K562 (cell line): ENCODE results near the gene HNRNPA3. TPM values are rescaled to one million over a fixed set of nuclear protein-coding genes. Genes with fewer than 3 reads are reported as not detected.
A peak's percentile ranks its signal among the peaks of the same experiment; 100 is the strongest.
"Not testable (repeated sequence)": the region's sequence is repeated elsewhere in the genome, so short reads cannot be mapped to it uniquely, and the experiment has no call there.

Experiments used
- ATAC-seq: fragments of 200-7000 bp; cut with Tn5 transposase; 3 replicates; pipeline ENCODE4 v1.9.1; 2020; ENCODE audit warnings: moderate library complexity
- BruUV-seq: library from RNA; stranded (reverse); fragments of 400-500 nt; replicated peaks from 2 replicates; lab custom pipeline; 2021; lab: Mats Ljungman, UMichigan
- CTCF ChIA-PET: fragments of 300-600 bp; formaldehyde crosslinking; extraction: SDS; loops from one replicate; lab custom pipeline; 2021; ENCODE audit warnings: low intra/inter-chr PET ratio; lab: Yijun Ruan, JAX
- POLR2A ChIA-PET: fragments of 300-600, 350-650 bp; sonication (Branson Sonifier 250); formaldehyde crosslinking; extraction: SDS; loops from one replicate; lab custom pipeline; 2021; ENCODE audit warnings: antibody characterized with exemption, inconsistent platforms; lab: Yijun Ruan, JAX
- DNase-seq, 4 experiments: peaks; one replicate each; pipeline versions ENCODE4 v3.0.0 to v3.0.0-alpha.2; 2011 to 2018; ENCODE audit warnings: low spot score in 3 of 4, mixed read lengths in 3 of 4; ENCODE audit errors: extremely low read depth in 1 of 4
- FAIRE-seq: peaks from 2 replicates; lab custom pipeline; 2011; peaks lifted over from hg19 to GRCh38; lab: Jason Lieb, UNC
- H2AFZ ChIP-seq: 2 replicates; pipeline ENCODE4 v1.6.0; 2011; ENCODE audit warnings: low read depth, low read length, control low read depth, inconsistent platforms
- H3K27ac ChIP-seq: fragments of 200-600 bp; 3 replicates; pipeline ENCODE4 v1.8.0; 2011; ENCODE audit warnings: low read depth, mild to moderate bottlenecking, control low read depth, inconsistent platforms, low read length, moderate library complexity, mixed read lengths; ENCODE audit errors: extremely low read depth
- H3K27me3 ChIP-seq, 2 experiments: fragments of 300-600 bp in 1 of 2; 2 replicates in 1 of 2; 3 replicates in 1 of 2; pipeline versions ENCODE4 v1.6.0 to v1.8.0; 2011; ENCODE audit warnings: inconsistent platforms in 2 of 2, low read length in 2 of 2, mild to moderate bottlenecking in 1 of 2, mixed read lengths in 1 of 2, moderate library complexity in 1 of 2; ENCODE audit not compliant: control insufficient read depth in 2 of 2, insufficient read depth in 2 of 2
- H3K36me3 ChIP-seq: fragments of 300-600 bp; 3 replicates; pipeline ENCODE4 v1.8.0; 2011; ENCODE audit warnings: mild to moderate bottlenecking, low read length, inconsistent platforms; ENCODE audit not compliant: control insufficient read depth, insufficient read depth
- H3K4me1 ChIP-seq, 2 experiments: fragments of 200-600 bp in 1 of 2; replicated peaks in 1 of 2; 2 replicates in 1 of 2; 3 replicates in 1 of 2; pipeline versions ENCODE4 v1.5.1 to v1.8.0; 2011; ENCODE audit warnings: inconsistent platforms in 2 of 2, low read length in 2 of 2, mild to moderate bottlenecking in 1 of 2, mixed read lengths in 1 of 2, moderate library complexity in 1 of 2; ENCODE audit not compliant: control insufficient read depth in 2 of 2, insufficient read depth in 2 of 2
- H3K4me2 ChIP-seq: 2 replicates; pipeline ENCODE4 v1.6.1; 2011; ENCODE audit warnings: low read length, control low read depth, inconsistent platforms, mixed read lengths; ENCODE audit not compliant: insufficient read depth
- H3K4me3 ChIP-seq: fragments of 200-600 bp; sonication (generic), shearing (Covaris generic); 2 replicates; pipeline ENCODE4 v1.5.1; 2016; ENCODE audit warnings: control low read depth, inconsistent platforms
- H3K79me2 ChIP-seq: fragments of 200-600 bp; 3 replicates; pipeline ENCODE4 v1.8.0; 2011; ENCODE audit warnings: low read length, inconsistent platforms; ENCODE audit not compliant: control insufficient read depth, insufficient read depth
- H3K9ac ChIP-seq, 2 experiments: 2 replicates each; pipeline versions ENCODE4 v1.6.0 to v1.6.1; 2011; ENCODE audit warnings: low read depth in 2 of 2, low read length in 2 of 2, control low read depth in 1 of 2, inconsistent platforms in 1 of 2, mild to moderate bottlenecking in 1 of 2, mixed read lengths in 1 of 2; ENCODE audit not compliant: insufficient read depth in 1 of 2
- H3K9me1 ChIP-seq: one replicate; pipeline ENCODE4 v1.6.0; 2011; ENCODE audit warnings: inconsistent platforms, mild to moderate bottlenecking, low read length, moderate library complexity; ENCODE audit not compliant: control insufficient read depth, insufficient read depth
- H3K9me3 ChIP-seq: replicated peaks from 2 replicates; pipeline ENCODE4 v1.5.1; 2011; ENCODE audit warnings: low read depth, low read length, inconsistent platforms; ENCODE audit not compliant: control insufficient read depth, insufficient read depth
- H4K20me1 ChIP-seq: replicated peaks from 2 replicates; pipeline ENCODE4 v1.6.1; 2011; ENCODE audit warnings: low read length, inconsistent platforms, mixed read lengths; ENCODE audit not compliant: control insufficient read depth, insufficient read depth
- DPF2 ChIP-seq: fragments of 450-650 bp; IDR thresholded peaks from 2 replicates; pipeline ENCODE4 v1.6.1; 2016
- IFI16 ChIP-seq: fragments of 250-450 bp; sonication (Bioruptor Pico); IDR thresholded peaks from 2 replicates; pipeline ENCODE4 v2.1.2; 2022; ENCODE audit warnings: mild to moderate bottlenecking, inconsistent platforms
- PML ChIP-seq: IDR thresholded peaks from 2 replicates; pipeline ENCODE4 v1.6.1; 2012; ENCODE audit warnings: low read length, inconsistent platforms
- RAD21 ChIP-seq, 2 experiments: fragments of 250-450 bp in 1 of 2; fragments of 450-650 bp in 1 of 2; sonication (Bioruptor Pico) in 1 of 2; formaldehyde crosslinking in 1 of 2; IDR thresholded peaks in 1 of 2; conservative IDR thresholded peaks in 1 of 2; 2 replicates each; pipeline versions ENCODE4 v1.4.0 to v1.8.0; 2020 to 2022; ENCODE audit warnings: mild to moderate bottlenecking in 2 of 2, moderate library complexity in 1 of 2
- RHOXF2B ChIP-seq: fragments of 250-450 bp; sonication (Bioruptor Pico); conservative IDR thresholded peaks from 2 replicates; pipeline ENCODE4 v1.5.1; 2021
- SMAD3 ChIP-seq: fragments of 450-650 bp; formaldehyde crosslinking; conservative IDR thresholded peaks from 2 replicates; pipeline ENCODE4 v1.4.0; 2020; ENCODE audit warnings: mild to moderate bottlenecking
- STAT5B ChIP-seq: fragments of 250-450 bp; sonication (Bioruptor Pico); IDR thresholded peaks from 2 replicates; pipeline ENCODE4 v1.8.0; 2021; ENCODE audit warnings: mild to moderate bottlenecking, inconsistent platforms
- WGBS: fragments of 100-300 bp; shearing (Covaris generic); methylation state at CpG from one replicate; pipeline ENCODE4 v1.1.6; 2016; ENCODE audit warnings: low coverage, mixed read lengths; ENCODE audit not compliant: insufficient coverage; ENCODE audit errors: missing lambda C conversion rate; 5-methylcytosine and 5-hydroxymethylcytosine counted together
- in situ Hi-C: fragments of 300-500 bp; cut with MboI; formaldehyde crosslinking; loops from 4 replicates; pipeline ENCODE4 v1.15.0; 2018; ENCODE audit warnings: inconsistent platforms, mixed read lengths
- intact Hi-C: fragments of 100-400 bp; cut with micrococcal nuclease; formaldehyde crosslinking; loops from 2 replicates; pipeline ENCODE4 v1.14.2; 2022
- polyA plus RNA-seq, 8 experiments: library from polyadenylated mRNA; depleted of rRNA in 4 of 8; stranded (reverse) in 5 of 8; unstranded in 3 of 8; fragments of >200 nt; fragmentation: Nextera tagmentation in 2 of 8; fragmentation: Illumina TruSeq in 1 of 8; extraction: Ambion mirVana in 2 of 8; extraction: Trizol in 1 of 8; gene quantifications; 2 replicates each; pipeline versions ENCODE4 v1.2.1 to v1.2.3, GENCODE V29; 2011 to 2014; ENCODE audit warnings: inconsistent platforms in 1 of 8, missing spikeins in 1 of 8
- total RNA-seq, 7 experiments: library from RNA; depleted of rRNA in 6 of 7; stranded (reverse); fragments of >200 nt in 6 of 7; fragmentation: Illumina TruSeq in 2 of 7; extraction: Trizol in 2 of 7; gene quantifications; 2 replicates each; pipeline versions ENCODE4 v1.2.1 to v1.2.3, GENCODE V29; 2011 to 2021; ENCODE audit warnings: low replicate concordance in 1 of 7
- TF ChIP-seq, protein P1 (sequence below): fragments of 450-650 bp; formaldehyde crosslinking; IDR thresholded peaks from 2 replicates; pipeline ENCODE4 v1.4.0; 2022; ENCODE audit warnings: missing genetic modification characterization
- TF ChIP-seq, protein P2 (sequence below): fragments of 250-450 bp; sonication (Bioruptor Pico); IDR thresholded peaks from 2 replicates; pipeline ENCODE4 v1.5.0; 2022; ENCODE audit warnings: mild to moderate bottlenecking
- TF ChIP-seq, protein P3 (sequence below), 2 experiments: fragments of 200-800 bp in 1 of 2; sonication (Bioruptor generic) in 1 of 2; sonication (generic) in 1 of 2; formaldehyde crosslinking in 1 of 2; IDR thresholded peaks in 1 of 2; conservative IDR thresholded peaks in 1 of 2; 2 replicates each; pipeline versions ENCODE4 v1.5.0 to v1.6.1; 2016 to 2020; ENCODE audit warnings: missing compliant biosample characterization in 1 of 2, missing genetic modification characterization in 1 of 2, missing genetic modification reagents in 1 of 2

Gene HNRNPA3
- total and polyA plus RNA-seq, 9 of the 15 experiments (the other 6 are each of a cell fraction or from before 2014, with no cell fraction given), result 72.8 to 428 (median 192) TPM

DNA sequence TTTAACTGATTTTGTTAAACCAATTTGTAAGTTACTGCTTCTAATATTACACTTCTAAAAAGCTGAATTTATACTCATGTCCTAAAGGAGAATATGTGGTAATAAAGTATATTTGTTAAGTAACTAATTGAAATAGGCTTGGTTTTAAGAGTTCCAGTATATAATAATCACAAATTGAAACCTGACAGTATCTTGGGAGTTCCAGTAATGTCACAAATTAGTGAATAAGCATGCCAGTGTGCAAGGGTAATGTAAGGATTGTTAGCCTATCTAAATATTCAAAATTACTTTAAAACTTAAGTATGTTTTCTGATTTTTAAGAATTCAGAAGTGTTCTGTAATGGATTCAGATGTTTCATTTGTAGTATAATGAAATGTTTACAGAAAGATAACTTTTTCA lies 10.8 kb downstream of the HNRNPA3 start:
- intact Hi-C loops, H3K9me1 ChIP-seq, H2AFZ ChIP-seq, H3K9me3 ChIP-seq, H3K27me3 ChIP-seq, DNase-seq, in situ Hi-C loops, H3K9ac ChIP-seq, BruUV-seq, ATAC-seq, H3K4me3 ChIP-seq, H3K4me1 ChIP-seq, H3K4me2 ChIP-seq, H4K20me1 ChIP-seq, FAIRE-seq, H3K27ac ChIP-seq, CTCF ChIA-PET: not testable (repeated sequence)
- H3K36me3 ChIP-seq, result peaks cover 51% of the 10 kb centered on the region
- POLR2A ChIA-PET, result interaction anchor here (0.6 to 2.0 kb wide), 3 partner anchors 9 to 40 kb away, joined by 3 to 11 read pairs (median 4); no protein-coding TSS in a partner anchor
- H3K79me2 ChIP-seq, result peaks cover 20% of the 10 kb centered on the region
- TF ChIP-seq, protein P1, sequence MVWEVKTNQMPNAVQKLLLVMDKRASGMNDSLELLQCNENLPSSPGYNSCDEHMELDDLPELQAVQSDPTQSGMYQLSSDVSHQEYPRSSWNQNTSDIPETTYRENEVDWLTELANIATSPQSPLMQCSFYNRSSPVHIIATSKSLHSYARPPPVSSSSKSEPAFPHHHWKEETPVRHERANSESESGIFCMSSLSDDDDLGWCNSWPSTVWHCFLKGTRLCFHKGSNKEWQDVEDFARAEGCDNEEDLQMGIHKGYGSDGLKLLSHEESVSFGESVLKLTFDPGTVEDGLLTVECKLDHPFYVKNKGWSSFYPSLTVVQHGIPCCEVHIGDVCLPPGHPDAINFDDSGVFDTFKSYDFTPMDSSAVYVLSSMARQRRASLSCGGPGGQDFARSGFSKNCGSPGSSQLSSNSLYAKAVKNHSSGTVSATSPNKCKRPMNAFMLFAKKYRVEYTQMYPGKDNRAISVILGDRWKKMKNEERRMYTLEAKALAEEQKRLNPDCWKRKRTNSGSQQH, result 0 out of 2 replicates have a peak, but pooled peaks have one; percentile 9
- TF ChIP-seq SMAD3 (CRISPR knock-in tag), result 0 out of 2 replicates have a peak, but pooled peaks have one; percentile 45

DNA sequence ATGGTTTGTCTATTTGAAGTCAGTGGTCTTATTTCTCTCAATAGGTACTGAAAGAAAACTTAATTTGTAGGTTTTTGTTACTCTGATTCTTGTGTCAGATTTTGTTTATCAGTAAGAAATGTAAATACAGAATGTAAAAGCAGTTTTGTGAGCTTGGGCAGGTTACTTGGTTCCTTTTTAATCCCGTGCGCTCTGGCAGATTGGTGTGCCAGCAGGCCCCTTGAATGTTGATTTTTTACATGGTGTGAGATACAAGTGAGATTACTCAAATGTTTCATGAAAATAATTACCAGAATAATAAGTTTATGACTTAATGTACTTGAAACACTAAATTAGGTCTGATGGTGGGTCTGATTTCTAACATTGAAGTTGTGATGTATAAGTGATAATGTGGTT lies 13.4 kb downstream of the HNRNPA3 start:
- no peak overlapping the region for H3K9ac ChIP-seq
- 0 out of 3 replicates have a peak overlapping the region, but pooled peaks have one; percentile 2 for H3K27ac ChIP-seq
- no peak overlapping the region for H3K4me2 ChIP-seq
- H3K27me3 ChIP-seq, result no peaks in the 10 kb centered on the region
- peaks cover 49% of the 10 kb centered on the region for H3K36me3 ChIP-seq
- no TSS peak for BruUV-seq
- H2AFZ ChIP-seq, result no peak overlapping the region
- FAIRE-seq (no peak), DNase-seq (no peak), ATAC-seq (no peak)
- no peaks in the 10 kb centered on the region for H3K9me1 ChIP-seq
- ChIA-PET POLR2A (interaction anchor here (0.7 to 6.7 kb wide), 10 partner anchors 8 to 62 kb away, joined by 3 to 70 read pairs (median 8); partner anchors contain the start of genes HNRNPA3 and NFE2L2), CTCF (no interaction called here)
- in situ Hi-C loops (no loop called here), intact Hi-C loops (no loop called here)
- no peaks in the 10 kb centered on the region for H3K9me3 ChIP-seq
- H3K4me3 ChIP-seq, result no peak overlapping the region
- WGBS, result 82% methylated on average over 2 of the region's 2 CpGs
- H3K4me1 ChIP-seq, result peaks cover 0 to 2% of the 10 kb centered on the region in 2 experiments; a peak in 2 of 5 replicates
- H3K79me2 ChIP-seq, result peaks cover 4% of the 10 kb centered on the region; the same call in 1 of the 3 replicates
- no peaks in the 10 kb centered on the region for H4K20me1 ChIP-seq
- TF ChIP-seq PML, result peak; percentile 11; the same call in 1 of the 2 replicates
- no peak for TF ChIP-seq DPF2
- TF ChIP-seq, protein P2, sequence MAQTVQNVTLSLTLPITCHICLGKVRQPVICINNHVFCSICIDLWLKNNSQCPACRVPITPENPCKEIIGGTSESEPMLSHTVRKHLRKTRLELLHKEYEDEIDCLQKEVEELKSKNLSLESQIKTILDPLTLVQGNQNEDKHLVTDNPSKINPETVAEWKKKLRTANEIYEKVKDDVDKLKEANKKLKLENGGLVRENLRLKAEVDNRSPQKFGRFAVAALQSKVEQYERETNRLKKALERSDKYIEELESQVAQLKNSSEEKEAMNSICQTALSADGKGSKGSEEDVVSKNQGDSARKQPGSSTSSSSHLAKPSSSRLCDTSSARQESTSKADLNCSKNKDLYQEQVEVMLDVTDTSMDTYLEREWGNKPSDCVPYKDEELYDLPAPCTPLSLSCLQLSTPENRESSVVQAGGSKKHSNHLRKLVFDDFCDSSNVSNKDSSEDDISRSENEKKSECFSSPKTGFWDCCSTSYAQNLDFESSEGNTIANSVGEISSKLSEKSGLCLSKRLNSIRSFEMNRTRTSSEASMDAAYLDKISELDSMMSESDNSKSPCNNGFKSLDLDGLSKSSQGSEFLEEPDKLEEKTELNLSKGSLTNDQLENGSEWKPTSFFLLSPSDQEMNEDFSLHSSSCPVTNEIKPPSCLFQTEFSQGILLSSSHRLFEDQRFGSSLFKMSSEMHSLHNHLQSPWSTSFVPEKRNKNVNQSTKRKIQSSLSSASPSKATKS, result no peak
- no peak for TF ChIP-seq RAD21 (CRISPR knock-in tag; conservative IDR thresholded peaks at IDR 0.05 in 1 of 2, IDR thresholded peaks at IDR 0.05 in 1 of 2)
- TF ChIP-seq IFI16 (CRISPR knock-in tag), result no peak
- TF ChIP-seq, protein P3, sequence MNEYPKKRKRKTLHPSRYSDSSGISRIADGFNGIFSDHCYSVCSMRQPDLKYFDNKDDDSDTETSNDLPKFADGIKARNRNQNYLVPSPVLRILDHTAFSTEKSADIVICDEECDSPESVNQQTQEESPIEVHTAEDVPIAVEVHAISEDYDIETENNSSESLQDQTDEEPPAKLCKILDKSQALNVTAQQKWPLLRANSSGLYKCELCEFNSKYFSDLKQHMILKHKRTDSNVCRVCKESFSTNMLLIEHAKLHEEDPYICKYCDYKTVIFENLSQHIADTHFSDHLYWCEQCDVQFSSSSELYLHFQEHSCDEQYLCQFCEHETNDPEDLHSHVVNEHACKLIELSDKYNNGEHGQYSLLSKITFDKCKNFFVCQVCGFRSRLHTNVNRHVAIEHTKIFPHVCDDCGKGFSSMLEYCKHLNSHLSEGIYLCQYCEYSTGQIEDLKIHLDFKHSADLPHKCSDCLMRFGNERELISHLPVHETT (CRISPR knock-in tag; conservative IDR thresholded peaks at IDR 0.05 in 1 of 2, IDR thresholded peaks at IDR 0.05 in 1 of 2), result no peak
- TF ChIP-seq RHOXF2B (CRISPR knock-in tag), result 0 out of 2 replicates have a peak, but pooled peaks have one; percentile 45
- TF ChIP-seq STAT5B (CRISPR knock-in tag), result no peak
